Right lobe of liver (tissue), 6 donors: ENCODE data around the gene B9D1. TPM values are rescaled to one million over a fixed set of nuclear protein-coding genes. Genes with fewer than 3 reads are reported as not detected.
"Not testable (repeated sequence)": the region's sequence is repeated elsewhere in the genome, so short reads cannot be mapped to it uniquely, and the experiment has no call there.

Experiments
- ATAC-seq, 4 donors: fragments of 200-7000 bp; cut with Tn5 transposase; one replicate each; pipeline ENCODE4 v1.9.1; 2020; ENCODE audit warnings: mild to moderate bottlenecking in 4 of 4, moderate library complexity in 4 of 4
- DNase-seq, 3 donors: peaks; one replicate each; pipeline ENCODE4 v3.0.0-alpha.2; 2020
- H3K27ac ChIP-seq, 3 donors: fragments of 200-600 bp; one replicate each; pipeline ENCODE4 v1.8.0; 2022
- H3K27me3 ChIP-seq, 2 donors: fragments of 200-600 bp; one replicate each; pipeline ENCODE4 v1.8.0; 2022
- H3K36me3 ChIP-seq, 4 donors: fragments of 200-600 bp; sonication (generic) in 1 of 4; one replicate each; pipeline versions ENCODE4 v1.5.1 to v1.8.0; 2017 to 2022; ENCODE audit warnings: control low read depth in 1 of 4
- H3K4me1 ChIP-seq, 4 donors: fragments of 200-600 bp; sonication (generic) in 1 of 4; one replicate each; pipeline versions ENCODE4 v1.5.1 to v1.8.0; 2017 to 2022; ENCODE audit warnings: control low read depth in 1 of 4
- H3K4me3 ChIP-seq, 3 donors: fragments of 200-600 bp; one replicate each; pipeline ENCODE4 v1.8.0; 2022
- H3K9me3 ChIP-seq, 4 donors: fragments of 200-600 bp; sonication (generic) in 1 of 4; one replicate each; pipeline versions ENCODE4 v1.5.1 to v1.8.0; 2017 to 2022; ENCODE audit warnings: control low read depth in 1 of 4
- CTCF ChIP-seq, 4 donors: fragments of 200-600 bp in 3 of 4; fragments of 450-650 bp in 1 of 4; IDR thresholded peaks; one replicate each; pipeline versions ENCODE4 v1.5.1 to v1.8.0; 2016 to 2022; ENCODE audit warnings: antibody characterized with exemption in 4 of 4, mild to moderate bottlenecking in 2 of 4
- POLR2A ChIP-seq: fragments of 450-650 bp; IDR thresholded peaks from one replicate; pipeline ENCODE4 v1.6.1; 2017; ENCODE audit warnings: antibody characterized with exemption, mild to moderate bottlenecking
- WGBS: methylation state at CpG from one replicate; pipeline ENCODE4 v1.1.6; 2018; ENCODE audit warnings: low coverage, low lambda C conversion rate; ENCODE audit not compliant: insufficient coverage; ENCODE audit errors: missing lambda C conversion rate; 5-methylcytosine and 5-hydroxymethylcytosine counted together
- intact Hi-C, 2 donors: fragments of 100-400 bp; cut with DNase I; formaldehyde crosslinking; loops; one replicate each; pipeline versions ENCODE4 v1.11.2 to v1.14.1; 2022
- total RNA-seq, 6 experiments: library from RNA; depleted of rRNA in 2 of 6; stranded (reverse); fragments of >200 nt in 2 of 6; fragmentation: NEBNext Ultra II Directional in 3 of 6; extraction: Animal tissue kit (Norgen Biotek cat#: 25700) in 3 of 6; gene quantifications; one replicate each; pipeline versions ENCODE4 v1.1.0 to v1.2.4, GENCODE V29; 2016 to 2023
- donor health status: DM: no; HTN: yes; CAD: no.
- donor health status: DM: no; HTN: no; CAD: no.
- donor health status: DM: no; HTN: no; CAD: no.
- donor health status: DM: no; HTN: yes; CAD: no.
- donor health status: DM: no; HTN: yes; CAD: no.

B9D1 gene
- total RNA-seq, 6 experiments from 2014 or later = 2.3 to 27.9 (median 5.7) TPM

GRCh38 chr17:19354748-19355147 lies 7.8 kb downstream of the B9D1 start:
- WGBS = 81% methylated on average over 6 of the region's 6 CpGs
- Histone ChIP-seq H3K9me3 (no peaks in the 10 kb centered on the region), H3K27me3 (no peaks in the 10 kb centered on the region), H3K4me3 (no peak overlapping the region), H3K4me1 (no peaks in the 10 kb centered on the region), H3K36me3 (no peaks in the 10 kb centered on the region), H3K27ac (no peak overlapping the region)
- TF ChIP-seq CTCF (IDR thresholded peaks at IDR 0.05) (no peak), POLR2A (no peak)
- ATAC-seq (no peak), DNase-seq (no peak)
- intact Hi-C loops = loop anchor here in 1 of 2 donors (10.0 kb wide), 1 partner anchor 60 kb away; no protein-coding TSS in a partner anchor

- H3K27ac ChIP-seq, H3K4me1 ChIP-seq, H3K27me3 ChIP-seq, ATAC-seq, H3K36me3 ChIP-seq, H3K4me3 ChIP-seq, H3K9me3 ChIP-seq: not testable (repeated sequence)
- intact Hi-C loops = loop anchor here in 1 of 2 donors (10.0 kb wide), 1 partner anchor 59 kb away; no protein-coding TSS in a partner anchor
- 89% methylated on average over 11 of the region's 11 CpGs for WGBS
- peak in 1 of 3 donors; percentile 16 for DNase-seq
Observed at GRCh38 chr17:19353401-19353800, 9.1 kb downstream of the B9D1 start.

GRCh38 chr17:19348806-19349205 lies 13.7 kb downstream of the B9D1 start:
- no peak for ATAC-seq
- H3K4me1 ChIP-seq = peaks cover 0 to 44% (median 30%) of the 10 kb centered on the region in 4 donors
- 91% methylated on average over 8 of the region's 9 CpGs for WGBS
- TF ChIP-seq CTCF (IDR thresholded peaks at IDR 0.05) = no peak
- no peak for TF ChIP-seq POLR2A
- peak in 1 of 3 donors; percentile 44 for DNase-seq
- H3K9me3 ChIP-seq = no peaks in the 10 kb centered on the region
- H3K36me3 ChIP-seq = no peaks in the 10 kb centered on the region
- no peak overlapping the region for H3K4me3 ChIP-seq
- no peak overlapping the region for H3K27ac ChIP-seq
- intact Hi-C loops = no loop called here
- no peaks in the 10 kb centered on the region for H3K27me3 ChIP-seq

GRCh38 chr17:19348081-19348650 lies 14.4 kb downstream of the B9D1 start:
- Histone ChIP-seq H3K27ac (peak overlapping the region in 1 of 3 donors; percentile 82), H3K36me3 (no peaks in the 10 kb centered on the region), H3K4me1 (peaks cover 0 to 50% (median 33%) of the 10 kb centered on the region in 4 donors), H3K9me3 (no peaks in the 10 kb centered on the region), H3K27me3 (no peaks in the 10 kb centered on the region), H3K4me3 (no peak overlapping the region)
- intact Hi-C loops = no loop called here
- ATAC-seq (no peak), DNase-seq (peak in 1 of 3 donors; percentile 32)
- 55% methylated on average over 3 of the region's 9 CpGs for WGBS
- TF ChIP-seq CTCF (IDR thresholded peaks at IDR 0.05) (no peak), POLR2A (no peak)

GRCh38 chr17:19347323-19348080 lies 15.0 kb downstream of the B9D1 start:
- peaks cover 0 to 57% (median 35%) of the 10 kb centered on the region in 4 donors for H3K4me1 ChIP-seq
- no peaks in the 10 kb centered on the region for H3K9me3 ChIP-seq
- intact Hi-C loops = no loop called here
- ATAC-seq (no peak), DNase-seq (peak in 1 of 3 donors; percentile 44)
- no peaks in the 10 kb centered on the region for H3K27me3 ChIP-seq
- no peak overlapping the region for H3K4me3 ChIP-seq
- WGBS = 100% methylated on average over 1 of the region's 13 CpGs
- TF ChIP-seq CTCF (IDR thresholded peaks at IDR 0.05) (no peak), POLR2A (no peak)
- no peaks in the 10 kb centered on the region for H3K36me3 ChIP-seq
- H3K27ac ChIP-seq = peak overlapping the region in 1 of 3 donors; percentile 82
